Testis (tissue), 3 donors: ENCODE data around the gene PEAR1. TPM values are rescaled to one million over a fixed set of nuclear protein-coding genes. Genes with fewer than 3 reads are reported as not detected.

Experiments used
- DNase-seq: peaks from one replicate; pipeline ENCODE4 v3.0.0-alpha.2; 2019
- H3K27ac ChIP-seq, 2 donors: fragments of 200-600 bp; sonication (generic); one replicate each; pipeline ENCODE4 v1.5.1; 2019
- H3K27me3 ChIP-seq: fragments of 200-600 bp; sonication (generic); one replicate; pipeline ENCODE4 v1.5.1; 2019
- H3K36me3 ChIP-seq: fragments of 200-600 bp; sonication (generic); one replicate; pipeline ENCODE4 v1.5.1; 2017; ENCODE audit warnings: low read depth; ENCODE audit errors: missing control alignments
- H3K4me1 ChIP-seq: fragments of 200-600 bp; sonication (generic); one replicate; pipeline ENCODE4 v1.5.1; 2019
- H3K4me3 ChIP-seq, 2 donors: fragments of 200-600 bp; sonication (generic); one replicate each; pipeline ENCODE4 v1.5.1; 2017 to 2019
- H3K9me3 ChIP-seq: fragments of 200-600 bp; sonication (generic); one replicate; pipeline ENCODE4 v1.5.1; 2017
- CTCF ChIP-seq, 3 experiments: fragments of 450-650 bp in 2 of 3; fragments of 200-600 bp in 1 of 3; sonication (generic) in 1 of 3; IDR thresholded peaks; one replicate each; pipeline ENCODE4 v1.5.1; 2016 to 2019; ENCODE audit warnings: antibody characterized with exemption in 3 of 3, mild to moderate bottlenecking in 2 of 3, moderate library complexity in 1 of 3
- POLR2A ChIP-seq: fragments of 450-650 bp; IDR thresholded peaks from one replicate; pipeline ENCODE4 v1.6.1; 2017; ENCODE audit warnings: antibody characterized with exemption, mild to moderate bottlenecking, moderate library complexity
- WGBS, 2 donors: methylation state at CpG; one replicate each; pipeline ENCODE4 v1.1.5; 2018; 5-methylcytosine and 5-hydroxymethylcytosine counted together
- intact Hi-C: fragments of 100-400 bp; cut with DNase I; formaldehyde crosslinking; loops from one replicate; pipeline ENCODE4 v1.15.1; 2023; ENCODE audit warnings: low total_unique reads
- polyA plus RNA-seq: library from polyadenylated mRNA; stranded (reverse); fragments of 350-450 nt; fragmentation: Illumina TruSeq; extraction: RNeasy Lipid Tissue Mini Kit (QIAGEN cat#74804); gene quantifications from one replicate; pipeline ENCODE4 v1.2.3, GENCODE V29; 2014; ENCODE audit warnings: low read depth, low replicate concordance; ENCODE audit not compliant: insufficient read depth
- total RNA-seq, 2 donors: library from RNA; depleted of rRNA; stranded (reverse); fragments of >200 nt; gene quantifications; one replicate each; pipeline ENCODE4 v1.2.3, GENCODE V29; 2016

PEAR1 gene
- total and polyA plus RNA-seq, 3 donors from 2014 or later: 10.5 to 13.8 (median 13.8) TPM

GRCh38 chr1:156909671-156910070 lies 16.2 kb downstream of the PEAR1 start:
- no peak for TF ChIP-seq CTCF (IDR thresholded peaks at IDR 0.05)
- TF ChIP-seq POLR2A: no peak
- 83 to 100% methylated on average over 2 to 5 of the region's 5 CpGs for WGBS, 2 donors
- Histone ChIP-seq H3K27me3 (no peaks in the 10 kb centered on the region), H3K4me3 (no peak overlapping the region), H3K4me1 (peaks cover 24% of the 10 kb centered on the region), H3K9me3 (no peaks in the 10 kb centered on the region), H3K36me3 (no peaks in the 10 kb centered on the region), H3K27ac (no peak overlapping the region)
- DNase-seq: no peak
- intact Hi-C loops: no loop called here

- H3K9me3 ChIP-seq: no peaks in the 10 kb centered on the region
- no peak overlapping the region for H3K27ac ChIP-seq
- TF ChIP-seq CTCF (IDR thresholded peaks at IDR 0.05) (peak; percentile 56 to 91 (median 67)), POLR2A (no peak)
- intact Hi-C loops: no loop called here
- no peaks in the 10 kb centered on the region for H3K36me3 ChIP-seq
- H3K27me3 ChIP-seq: no peaks in the 10 kb centered on the region
- no peak overlapping the region for H3K4me3 ChIP-seq
- peak; percentile 73 for DNase-seq
- 59 to 61% methylated on average over 9 to 18 of the region's 18 CpGs for whole genome bisulfite sequencing, 2 donors
- H3K4me1 ChIP-seq: peaks cover 18% of the 10 kb centered on the region
Observed at GRCh38 chr1:156910309-156910782, 16.8 kb downstream of the PEAR1 start.

- no peak overlapping the region for H3K4me3 ChIP-seq
Observed at GRCh38 chr1:156911577-156912298, 18.2 kb downstream of the PEAR1 start.

GRCh38 chr1:156912310-156912709 lies 18.8 kb downstream of the PEAR1 start:
- H3K27me3 ChIP-seq: no peaks in the 10 kb centered on the region
- TF ChIP-seq POLR2A (no peak), CTCF (IDR thresholded peaks at IDR 0.05) (no peak)

More at GRCh38 chr1:156911577-156912298, 18.2 kb downstream of the PEAR1 start:
- Histone ChIP-seq H3K36me3 (no peaks in the 10 kb centered on the region), H3K27ac (no peak overlapping the region), H3K9me3 (no peaks in the 10 kb centered on the region), H3K27me3 (no peaks in the 10 kb centered on the region), H3K4me1 (peaks cover 11% of the 10 kb centered on the region)
- intact Hi-C loops: no loop called here
- no peak for TF ChIP-seq CTCF (IDR thresholded peaks at IDR 0.05)
- TF ChIP-seq POLR2A: no peak
- WGBS, 2 donors: 79 to 81% methylated on average over 6 of the region's 6 CpGs
- no peak for DNase-seq

More at GRCh38 chr1:156912310-156912709, 18.8 kb downstream of the PEAR1 start:
- WGBS, 2 donors: 67% methylated on average over 2 of the region's 2 CpGs; no CpG with 5 or more reads in 1 of the 2 donors
- no peak for DNase-seq
- Histone ChIP-seq H3K36me3 (no peaks in the 10 kb centered on the region), H3K27ac (no peak overlapping the region), H3K4me3 (no peak overlapping the region), H3K9me3 (no peaks in the 10 kb centered on the region), H3K4me1 (peaks cover 8% of the 10 kb centered on the region)
- intact Hi-C loops: no loop called here
